ENCODE measurements around the gene DNAI4. TPM values are rescaled to one million over a fixed set of nuclear protein-coding genes. Genes with fewer than 3 reads are reported as not detected.

Gene DNAI4
- total RNA-seq, 1 donor from 2014 or later, result 10.3 TPM

DNA sequence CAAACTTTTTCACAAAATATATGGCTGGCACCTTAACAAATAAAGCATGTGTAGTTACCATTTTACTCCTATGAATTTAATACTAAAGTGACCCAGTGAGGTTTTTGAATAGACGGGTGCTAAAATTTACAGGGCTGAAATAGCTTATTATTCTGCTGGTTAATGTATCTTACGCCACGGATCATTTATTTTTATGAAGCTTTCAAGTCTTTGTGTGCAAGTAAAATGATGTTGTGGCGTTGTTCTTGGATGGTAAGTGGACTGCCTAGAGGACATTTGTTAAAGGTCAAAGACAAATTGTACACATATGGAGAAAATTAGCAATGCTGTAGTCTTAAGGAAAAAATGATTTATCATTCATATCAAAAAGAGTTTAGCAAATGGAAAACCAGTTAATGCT, 146.4 kb downstream of the DNAI4 start:
- Histone ChIP-seq H3K9me3 (no peaks in the 10 kb centered on the region), H3K36me3 (no peaks in the 10 kb centered on the region), H3K4me1 (no peaks in the 10 kb centered on the region), H3K27ac (no peak overlapping the region), H3K27me3 (no peaks in the 10 kb centered on the region), H3K4me3 (no peak overlapping the region)
- DNase-seq (ENCODE audit: extremely low spot score in 2 of 2), result no peak
- TF ChIP-seq POLR2A (IDR thresholded peaks at IDR 0.05) (no peak), POLR2AphosphoS5 (IDR thresholded peaks at IDR 0.05; ENCODE audit: insufficient read depth in 1 of 2, low read depth in 1 of 2) (no peak)
- TF ChIP-seq, protein P1, sequence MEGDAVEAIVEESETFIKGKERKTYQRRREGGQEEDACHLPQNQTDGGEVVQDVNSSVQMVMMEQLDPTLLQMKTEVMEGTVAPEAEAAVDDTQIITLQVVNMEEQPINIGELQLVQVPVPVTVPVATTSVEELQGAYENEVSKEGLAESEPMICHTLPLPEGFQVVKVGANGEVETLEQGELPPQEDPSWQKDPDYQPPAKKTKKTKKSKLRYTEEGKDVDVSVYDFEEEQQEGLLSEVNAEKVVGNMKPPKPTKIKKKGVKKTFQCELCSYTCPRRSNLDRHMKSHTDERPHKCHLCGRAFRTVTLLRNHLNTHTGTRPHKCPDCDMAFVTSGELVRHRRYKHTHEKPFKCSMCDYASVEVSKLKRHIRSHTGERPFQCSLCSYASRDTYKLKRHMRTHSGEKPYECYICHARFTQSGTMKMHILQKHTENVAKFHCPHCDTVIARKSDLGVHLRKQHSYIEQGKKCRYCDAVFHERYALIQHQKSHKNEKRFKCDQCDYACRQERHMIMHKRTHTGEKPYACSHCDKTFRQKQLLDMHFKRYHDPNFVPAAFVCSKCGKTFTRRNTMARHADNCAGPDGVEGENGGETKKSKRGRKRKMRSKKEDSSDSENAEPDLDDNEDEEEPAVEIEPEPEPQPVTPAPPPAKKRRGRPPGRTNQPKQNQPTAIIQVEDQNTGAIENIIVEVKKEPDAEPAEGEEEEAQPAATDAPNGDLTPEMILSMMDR (IDR thresholded peaks at IDR 0.05), result no peak
- intact Hi-C loops (cut with DNase I), result no loop called here

DNA sequence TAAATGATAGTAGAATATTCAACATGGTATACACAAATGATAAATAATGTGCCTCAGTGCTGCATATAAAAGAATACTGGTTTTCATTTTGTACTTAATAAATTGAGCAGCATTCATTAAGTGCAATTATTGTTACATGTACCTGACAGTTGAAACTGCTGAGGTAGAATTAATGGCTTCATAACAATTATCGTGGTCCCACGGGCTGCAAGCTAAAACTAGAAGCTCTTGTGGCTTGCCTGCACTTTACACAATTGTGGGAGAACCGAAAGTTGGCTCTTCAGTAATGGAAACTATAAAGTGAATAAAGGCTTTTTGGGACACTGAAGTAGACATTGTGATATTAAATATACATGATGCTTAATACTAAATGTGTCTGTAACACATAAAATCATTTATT, 146.8 kb downstream of the DNAI4 start:
- H3K9me3 ChIP-seq, result no peaks in the 10 kb centered on the region
- no peak overlapping the region for H3K4me3 ChIP-seq
- TF ChIP-seq, protein P1 (IDR thresholded peaks at IDR 0.05), result no peak
- no peak for TF ChIP-seq POLR2A (IDR thresholded peaks at IDR 0.05)
- no peak for TF ChIP-seq POLR2AphosphoS5 (IDR thresholded peaks at IDR 0.05; ENCODE audit: insufficient read depth in 1 of 2, low read depth in 1 of 2)
- no peaks in the 10 kb centered on the region for H3K36me3 ChIP-seq
- intact Hi-C loops (cut with DNase I), result no loop called here
- H3K4me1 ChIP-seq, result no peaks in the 10 kb centered on the region
- DNase-seq (ENCODE audit: extremely low spot score in 2 of 2), result no peak
- no peak overlapping the region for H3K27ac ChIP-seq
- H3K27me3 ChIP-seq, result no peaks in the 10 kb centered on the region

DNA sequence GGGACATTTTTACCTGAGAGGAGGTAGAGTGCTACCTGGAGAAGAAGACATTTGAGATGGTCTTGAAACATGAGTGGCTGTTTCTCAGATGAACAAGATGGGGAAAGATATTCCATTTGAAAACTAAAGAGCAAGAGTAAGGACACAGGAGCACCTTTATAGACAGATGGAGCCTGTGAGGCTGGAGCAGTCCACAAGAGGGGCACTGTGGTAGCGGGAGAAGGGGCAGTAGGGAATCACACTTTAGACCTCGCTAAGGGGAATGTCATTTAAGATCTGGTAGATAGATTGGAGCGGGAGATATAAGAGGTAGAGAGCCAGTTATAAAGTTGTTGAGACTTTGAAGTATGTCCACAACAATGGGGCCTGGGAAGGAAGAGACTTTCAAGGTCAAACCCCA, 149.0 kb downstream of the DNAI4 start:
- H3K27ac ChIP-seq, result no peak overlapping the region
- H3K9me3 ChIP-seq, result no peaks in the 10 kb centered on the region
- no peaks in the 10 kb centered on the region for H3K4me1 ChIP-seq
- intact Hi-C loops (cut with DNase I), result no loop called here
- TF ChIP-seq POLR2AphosphoS5 (IDR thresholded peaks at IDR 0.05; ENCODE audit: insufficient read depth in 1 of 2, low read depth in 1 of 2) (no peak), POLR2A (IDR thresholded peaks at IDR 0.05) (no peak)
- TF ChIP-seq, protein P1 (IDR thresholded peaks at IDR 0.05), result no peak
- no peaks in the 10 kb centered on the region for H3K27me3 ChIP-seq
- H3K4me3 ChIP-seq, result no peak overlapping the region
- DNase-seq (ENCODE audit: extremely low spot score in 2 of 2), result no peak
- no peaks in the 10 kb centered on the region for H3K36me3 ChIP-seq

DNA sequence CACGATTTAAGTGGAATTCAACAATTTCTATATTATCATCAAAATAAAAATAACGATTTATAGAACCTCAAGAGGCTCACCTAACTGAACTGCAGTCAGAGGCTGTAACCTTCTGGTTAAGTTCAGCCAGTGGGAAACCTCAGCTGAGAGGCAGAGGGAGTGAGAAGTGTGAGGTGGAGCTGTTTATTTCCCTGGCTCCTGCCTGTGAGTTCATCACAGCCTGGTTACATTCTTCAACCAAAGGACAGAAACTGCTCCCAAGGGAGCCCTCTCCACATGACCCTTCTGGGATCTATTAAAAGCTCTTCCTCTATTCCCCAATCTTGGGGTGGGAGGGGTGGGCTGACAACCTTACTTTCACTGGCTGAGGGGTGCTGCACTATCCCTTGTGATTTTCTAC, 150.2 kb downstream of the DNAI4 start:
- Histone ChIP-seq H3K27ac (no peak overlapping the region), H3K9me3 (no peaks in the 10 kb centered on the region), H3K4me3 (no peak overlapping the region), H3K4me1 (no peaks in the 10 kb centered on the region), H3K36me3 (no peaks in the 10 kb centered on the region), H3K27me3 (no peaks in the 10 kb centered on the region)
- TF ChIP-seq POLR2AphosphoS5 (IDR thresholded peaks at IDR 0.05; ENCODE audit: insufficient read depth in 1 of 2, low read depth in 1 of 2) (no peak), POLR2A (IDR thresholded peaks at IDR 0.05) (no peak)
- TF ChIP-seq, protein P1 (IDR thresholded peaks at IDR 0.05), result no peak
- intact Hi-C loops (cut with DNase I), result no loop called here
- DNase-seq (ENCODE audit: extremely low spot score in 2 of 2), result no peak

DNA sequence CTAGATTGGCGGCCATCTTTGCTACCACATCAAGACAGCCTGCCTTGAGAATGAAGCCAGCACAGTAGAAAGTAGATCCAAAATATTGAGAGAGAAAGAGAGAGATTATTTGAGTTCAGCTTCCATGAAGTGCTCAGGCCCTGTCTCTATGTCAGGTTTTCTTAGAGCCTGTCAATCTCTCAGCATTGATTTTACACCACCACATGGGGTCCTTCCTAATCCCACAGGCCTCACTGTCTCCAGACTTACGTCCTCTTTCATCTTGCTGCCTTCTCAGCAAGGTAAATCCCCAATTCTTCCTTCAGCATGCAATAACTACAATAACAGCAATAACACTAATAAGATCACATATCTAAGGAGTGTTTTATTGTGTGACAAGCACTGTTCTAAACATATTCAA, 151.4 kb downstream of the DNAI4 start:
- Histone ChIP-seq H3K4me3 (no peak overlapping the region), H3K9me3 (no peaks in the 10 kb centered on the region), H3K27me3 (no peaks in the 10 kb centered on the region), H3K27ac (no peak overlapping the region), H3K4me1 (no peaks in the 10 kb centered on the region), H3K36me3 (no peaks in the 10 kb centered on the region)
- TF ChIP-seq, protein P1 (IDR thresholded peaks at IDR 0.05), result no peak
- TF ChIP-seq POLR2AphosphoS5 (IDR thresholded peaks at IDR 0.05; ENCODE audit: insufficient read depth in 1 of 2, low read depth in 1 of 2) (no peak), POLR2A (IDR thresholded peaks at IDR 0.05) (no peak)
- intact Hi-C loops (cut with DNase I), result no loop called here
- DNase-seq (ENCODE audit: extremely low spot score in 2 of 2), result no peak
